HepG2 (cell line): ENCODE measurements around the gene DNAAF1. TPM values are rescaled to one million over a fixed set of nuclear protein-coding genes. Genes with fewer than 3 reads are reported as not detected.

Experiments used
- ATAC-seq: fragments of 200-7000 bp; cut with Tn5 transposase; 3 replicates; pipeline ENCODE4 v1.9.1; 2020; ENCODE audit warnings: mild to moderate bottlenecking, moderate library complexity
- BruUV-seq: library from RNA; stranded (reverse); fragments of 400-500 nt; replicated peaks from 2 replicates; lab custom pipeline; 2021; lab: Mats Ljungman, UMichigan
- CTCF ChIA-PET: fragments of 300-600 bp; formaldehyde crosslinking; extraction: SDS; loops from one replicate; lab custom pipeline; 2021; ENCODE audit warnings: low total read pairs, inconsistent platforms, low intra/inter-chr PET ratio; lab: Yijun Ruan, JAX
- POLR2A ChIA-PET: fragments of 350-600 bp; sonication (Branson Sonifier 250); formaldehyde crosslinking; loops from one replicate; lab custom pipeline; 2020; ENCODE audit warnings: antibody characterized with exemption, inconsistent platforms; lab: Yijun Ruan, JAX
- DNase-seq: peaks from one replicate; pipeline ENCODE4 v3.0.0-alpha.2; 2015; ENCODE audit warnings: low spot score
- FAIRE-seq: peaks from 3 replicates; lab custom pipeline; 2011; peaks lifted over from hg19 to GRCh38; lab: Jason Lieb, UNC
- H2AFZ ChIP-seq: one replicate; pipeline ENCODE4 v1.6.1; 2011; ENCODE audit warnings: low read length, inconsistent platforms
- H3K27ac ChIP-seq: fragments of 300-600 bp; 3 replicates; pipeline ENCODE4 v1.8.0; 2011; ENCODE audit warnings: mixed run types, mild to moderate bottlenecking, mixed read lengths, low read length, inconsistent platforms; ENCODE audit not compliant: insufficient read depth; ENCODE audit errors: extremely low read length
- H3K27me3 ChIP-seq, 2 experiments: fragments of 200-600 bp in 1 of 2; 2 replicates in 1 of 2; 3 replicates in 1 of 2; pipeline versions ENCODE4 v1.6.0 to v1.8.0; 2011; ENCODE audit warnings: low read length in 2 of 2, mild to moderate bottlenecking in 2 of 2, moderate library complexity in 2 of 2, inconsistent platforms in 1 of 2; ENCODE audit not compliant: insufficient read depth in 2 of 2, control insufficient read depth in 1 of 2
- H3K36me3 ChIP-seq, 2 experiments: fragments of 200-600 bp in 1 of 2; replicated peaks in 1 of 2; 2 replicates in 1 of 2; 3 replicates in 1 of 2; pipeline versions ENCODE4 v1.5.1 to v1.8.0; 2011; ENCODE audit warnings: low read length in 2 of 2, inconsistent platforms in 1 of 2; ENCODE audit not compliant: insufficient read depth in 2 of 2, control insufficient read depth in 1 of 2
- H3K4me1 ChIP-seq: 2 replicates; pipeline ENCODE4 v1.5.1; 2012; ENCODE audit warnings: low read length, inconsistent platforms; ENCODE audit not compliant: insufficient read depth
- H3K4me2 ChIP-seq: 2 replicates; pipeline ENCODE4 v1.6.0; 2011; ENCODE audit warnings: low read depth, low read length, inconsistent platforms
- H3K4me3 ChIP-seq, 3 experiments: fragments of 200-600 bp in 1 of 3; sonication (generic), shearing (Covaris generic) in 1 of 3; replicated peaks in 1 of 3; 2 replicates each; pipeline ENCODE4 v1.5.1; 2011 to 2016; ENCODE audit warnings: low read length in 3 of 3, inconsistent platforms in 2 of 3, low read depth in 2 of 3, mild to moderate bottlenecking in 2 of 3, control low read depth in 1 of 3, mixed read lengths in 1 of 3; ENCODE audit not compliant: insufficient read depth in 1 of 3
- H3K79me2 ChIP-seq: one replicate; pipeline ENCODE4 v1.6.1; 2011; ENCODE audit warnings: low read length, inconsistent platforms; ENCODE audit not compliant: insufficient read depth
- H3K9ac ChIP-seq: 2 replicates; pipeline ENCODE4 v1.6.0; 2011; ENCODE audit warnings: mild to moderate bottlenecking, low read depth, low read length, inconsistent platforms; ENCODE audit not compliant: insufficient read depth
- H3K9me3 ChIP-seq: 2 replicates; pipeline ENCODE4 v1.5.1; 2012; ENCODE audit warnings: mild to moderate bottlenecking, low read length
- H4K20me1 ChIP-seq: 2 replicates; pipeline ENCODE4 v1.6.0; 2011; ENCODE audit warnings: inconsistent platforms, mild to moderate bottlenecking, low read length, moderate library complexity; ENCODE audit not compliant: insufficient read depth
- CHCHD3 ChIP-seq: sonication (generic); formaldehyde crosslinking; IDR thresholded peaks from 2 replicates; pipeline ENCODE4 v1.8.0; 2022; ENCODE audit warnings: mild to moderate bottlenecking, missing genetic modification reagents, moderate library complexity
- FIP1L1 ChIP-seq: fragments of 200-400 bp; formaldehyde crosslinking; IDR thresholded peaks from 2 replicates; pipeline ENCODE4 v1.6.1; 2018; ENCODE audit warnings: low read depth, mild to moderate bottlenecking, low read length, moderate library complexity, borderline replicate concordance; ENCODE audit not compliant: insufficient read depth
- MAFG ChIP-seq: sonication (generic); formaldehyde crosslinking; IDR thresholded peaks from 2 replicates; pipeline ENCODE4 v1.5.1; 2020; ENCODE audit warnings: mild to moderate bottlenecking, missing genetic modification reagents
- REST ChIP-seq, 2 experiments: IDR thresholded peaks; 2 replicates each; pipeline ENCODE4 v1.6.1; 2011 to 2012; ENCODE audit warnings: low read length in 2 of 2, borderline replicate concordance in 1 of 2, low read depth in 1 of 2, mild to moderate bottlenecking in 1 of 2, moderate library complexity in 1 of 2
- TOPORS ChIP-seq: sonication (generic); formaldehyde crosslinking; IDR thresholded peaks from 2 replicates; pipeline ENCODE4 v1.8.0; 2023; ENCODE audit warnings: mild to moderate bottlenecking, missing genetic modification reagents
- TP53 ChIP-seq: sonication (generic); formaldehyde crosslinking; conservative IDR thresholded peaks from 2 replicates; pipeline ENCODE4 v1.4.0; 2020; ENCODE audit warnings: missing genetic modification reagents
- YY1 ChIP-seq: IDR thresholded peaks from 2 replicates; pipeline ENCODE4 v1.6.1; 2011; ENCODE audit warnings: low read length, low read depth, moderate library complexity, mild to moderate bottlenecking; ENCODE audit not compliant: insufficient read depth, insufficient replicate concordance
- ZNF232 ChIP-seq: sonication (generic); formaldehyde crosslinking; IDR thresholded peaks from 2 replicates; pipeline ENCODE4 v1.4.0; 2020; ENCODE audit warnings: missing genetic modification reagents, borderline replicate concordance
- WGBS: methylation state at CpG from one replicate; pipeline ENCODE4 v1.1.6; 2017; ENCODE audit warnings: low lambda C conversion rate; 5-methylcytosine and 5-hydroxymethylcytosine counted together
- in situ Hi-C: cut with HindIII; loops from 2 replicates; pipeline ENCODE4 v1.10.0; 2017; ENCODE audit warnings: low pct_unique_long_range_greater_than_20kb; ENCODE audit not compliant: extremely low pct_ligation_motif_present
- intact Hi-C: fragments of 100-400 bp; cut with micrococcal nuclease; formaldehyde crosslinking; loops from one replicate; pipeline ENCODE4 v1.10.0; 2022; ENCODE audit not compliant: unreplicated experiment
- polyA plus RNA-seq, 8 experiments: library from polyadenylated mRNA; depleted of rRNA in 3 of 8; stranded (reverse) in 7 of 8; unstranded in 1 of 8; fragments of >200 nt; fragmentation: Illumina TruSeq in 4 of 8; extraction: Trizol in 4 of 8; gene quantifications; 2 replicates each; pipeline versions ENCODE4 v1.2.1 to v1.2.3, GENCODE V29; 2011 to 2016; ENCODE audit warnings: low read depth in 4 of 8, missing spikeins in 1 of 8, mixed read lengths in 1 of 8; ENCODE audit not compliant: insufficient read depth in 1 of 8
- total RNA-seq, 5 experiments: library from RNA; depleted of rRNA; stranded (reverse); fragments of >200 nt; fragmentation: Illumina TruSeq; extraction: Trizol; gene quantifications; 2 replicates each; pipeline ENCODE4 v1.2.3, GENCODE V29; 2016; ENCODE audit warnings: low read depth in 1 of 5
- TF ChIP-seq, protein P1 (sequence below), 2 experiments: fragments of 450-650 bp in 1 of 2; sonication (generic) in 1 of 2; formaldehyde crosslinking in 1 of 2; IDR thresholded peaks; 2 replicates each; pipeline versions ENCODE4 v1.6.1 to v1.8.0; 2016 to 2022; ENCODE audit warnings: antibody characterized with exemption in 1 of 2, mild to moderate bottlenecking in 1 of 2, missing genetic modification reagents in 1 of 2

The DNAAF1 gene
- total and polyA plus RNA-seq, 2 of the 13 experiments (the other 11 are each of a cell fraction or from before 2014, with no cell fraction given), result 0.04 TPM; not detected in 1

DNA sequence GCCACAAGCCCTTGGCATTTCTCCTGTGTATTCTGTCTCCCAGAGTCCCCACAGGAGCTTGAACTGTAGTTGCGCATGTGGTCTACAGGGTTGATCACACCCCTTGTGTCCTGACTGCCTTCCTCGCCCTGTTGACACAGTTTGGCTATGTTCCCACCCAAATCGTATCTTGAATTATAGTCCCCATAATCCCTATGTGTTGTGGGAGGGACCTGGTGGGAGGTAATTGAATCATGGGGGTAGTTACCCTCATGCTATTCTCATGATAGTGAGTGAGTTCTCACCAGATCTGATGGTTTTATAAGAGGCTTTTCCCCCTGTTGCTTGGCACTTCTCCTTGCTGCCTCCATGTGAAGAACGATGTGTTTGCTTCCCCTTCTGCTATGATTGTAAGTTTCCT, 67.0 kb downstream of the DNAAF1 start (continued):
- TF ChIP-seq, protein P1, sequence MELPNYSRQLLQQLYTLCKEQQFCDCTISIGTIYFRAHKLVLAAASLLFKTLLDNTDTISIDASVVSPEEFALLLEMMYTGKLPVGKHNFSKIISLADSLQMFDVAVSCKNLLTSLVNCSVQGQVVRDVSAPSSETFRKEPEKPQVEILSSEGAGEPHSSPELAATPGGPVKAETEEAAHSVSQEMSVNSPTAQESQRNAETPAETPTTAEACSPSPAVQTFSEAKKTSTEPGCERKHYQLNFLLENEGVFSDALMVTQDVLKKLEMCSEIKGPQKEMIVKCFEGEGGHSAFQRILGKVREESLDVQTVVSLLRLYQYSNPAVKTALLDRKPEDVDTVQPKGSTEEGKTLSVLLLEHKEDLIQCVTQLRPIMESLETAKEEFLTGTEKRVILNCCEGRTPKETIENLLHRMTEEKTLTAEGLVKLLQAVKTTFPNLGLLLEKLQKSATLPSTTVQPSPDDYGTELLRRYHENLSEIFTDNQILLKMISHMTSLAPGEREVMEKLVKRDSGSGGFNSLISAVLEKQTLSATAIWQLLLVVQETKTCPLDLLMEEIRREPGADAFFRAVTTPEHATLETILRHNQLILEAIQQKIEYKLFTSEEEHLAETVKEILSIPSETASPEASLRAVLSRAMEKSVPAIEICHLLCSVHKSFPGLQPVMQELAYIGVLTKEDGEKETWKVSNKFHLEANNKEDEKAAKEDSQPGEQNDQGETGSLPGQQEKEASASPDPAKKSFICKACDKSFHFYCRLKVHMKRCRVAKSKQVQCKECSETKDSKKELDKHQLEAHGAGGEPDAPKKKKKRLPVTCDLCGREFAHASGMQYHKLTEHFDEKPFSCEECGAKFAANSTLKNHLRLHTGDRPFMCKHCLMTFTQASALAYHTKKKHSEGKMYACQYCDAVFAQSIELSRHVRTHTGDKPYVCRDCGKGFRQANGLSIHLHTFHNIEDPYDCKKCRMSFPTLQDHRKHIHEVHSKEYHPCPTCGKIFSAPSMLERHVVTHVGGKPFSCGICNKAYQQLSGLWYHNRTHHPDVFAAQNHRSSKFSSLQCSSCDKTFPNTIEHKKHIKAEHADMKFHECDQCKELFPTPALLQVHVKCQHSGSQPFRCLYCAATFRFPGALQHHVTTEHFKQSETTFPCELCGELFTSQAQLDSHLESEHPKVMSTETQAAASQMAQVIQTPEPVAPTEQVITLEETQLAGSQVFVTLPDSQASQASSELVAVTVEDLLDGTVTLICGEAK (IDR thresholded peaks at IDR 0.05), result no peak
- TF ChIP-seq, protein P1 (CRISPR knock-in tag; IDR thresholded peaks at IDR 0.05), result no peak
- TF ChIP-seq TP53, result no peak

DNA sequence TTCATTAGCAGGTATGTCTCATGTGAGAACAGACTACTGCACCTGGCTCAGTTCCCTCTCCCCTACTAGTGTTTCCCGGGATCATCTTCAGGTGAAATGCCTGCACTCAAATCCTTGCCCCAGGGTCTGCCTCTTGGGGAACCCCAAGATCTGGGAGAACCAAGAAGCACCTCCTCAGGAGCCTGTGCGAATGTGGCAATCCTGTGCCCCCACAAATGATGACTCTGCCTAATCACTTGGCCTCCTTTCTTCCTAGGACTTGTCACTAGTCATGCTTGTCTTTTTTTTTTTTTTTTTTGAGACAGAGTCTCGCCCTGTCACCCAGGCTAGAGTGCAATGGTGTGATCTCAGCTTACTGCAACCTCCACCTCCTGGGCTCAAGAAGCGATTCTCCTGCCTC, 67.5 kb downstream of the DNAAF1 start:
- CTCF ChIA-PET, result no interaction called here
- WGBS, result 14% methylated on average over 4 of the region's 4 CpGs
- FAIRE-seq (no peak), DNase-seq (no peak), ATAC-seq (no peak)
- Histone ChIP-seq H3K9me3 (no peaks in the 10 kb centered on the region), H3K27me3 (peaks cover 8 to 25% of the 10 kb centered on the region in 2 experiments; a peak in 2 of 5 replicates), H3K79me2 (no peaks in the 10 kb centered on the region), H3K36me3 (no peaks in the 10 kb centered on the region), H3K4me2 (no peak overlapping the region), H3K4me3 (no peak overlapping the region), H3K9ac (no peak overlapping the region), H2AFZ (no peak overlapping the region), H3K27ac (no peak overlapping the region), H3K4me1 (no peaks in the 10 kb centered on the region), H4K20me1 (no peaks in the 10 kb centered on the region)
- POLR2A ChIA-PET, result no interaction called here
- no TSS peak for BruUV-seq
- in situ Hi-C loops, result no loop called here
- intact Hi-C loops, result no loop called here
- TF ChIP-seq MAFG (CRISPR knock-in tag) (no peak), REST (IDR thresholded peaks at IDR 0.05; ENCODE audit: borderline replicate concordance in 1 of 2, low read depth in 1 of 2, low read length in 2 of 2) (no peak), CHCHD3 (CRISPR knock-in tag) (no peak), YY1 (no peak), TOPORS (CRISPR knock-in tag) (no peak), ZNF232 (CRISPR knock-in tag) (no peak), FIP1L1 (no peak)
